Epidermal melanocyte (primary cell): ENCODE measurements around the gene CASP9.
"Not testable (repeated sequence)": the region's sequence is repeated elsewhere in the genome, so short reads cannot be mapped to it uniquely, and the experiment has no call there.

Source experiments
- DNase-seq: peaks from one replicate; pipeline ENCODE4 v3.0.0; 2011; ENCODE audit warnings: low spot score; ENCODE audit not compliant: insufficient read length

Gene CASP9

DNA sequence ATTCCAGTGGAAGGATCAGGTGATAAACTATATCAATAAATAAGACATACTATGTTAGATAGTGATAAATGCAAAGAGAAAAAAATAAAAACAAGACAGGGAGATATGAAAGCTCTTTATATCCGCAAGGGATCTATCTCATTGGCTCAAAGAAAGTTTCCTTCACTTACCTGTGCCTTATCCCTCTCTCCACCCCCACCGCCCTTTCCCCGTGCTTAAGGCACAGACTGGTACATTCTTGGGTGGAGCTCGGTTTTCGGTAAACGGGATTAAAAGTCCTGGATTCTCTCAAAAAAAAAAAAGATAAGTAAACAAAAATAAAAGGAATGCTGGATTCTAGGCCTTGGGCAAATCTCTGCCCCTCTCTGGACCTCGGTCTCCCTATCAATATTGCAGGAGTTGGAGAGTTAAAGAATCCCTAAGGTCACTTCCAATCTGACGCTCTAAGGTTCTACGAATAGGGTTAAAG, 2.0 kb upstream of the CASP9 start:
- DNase-seq, result no peak

DNA sequence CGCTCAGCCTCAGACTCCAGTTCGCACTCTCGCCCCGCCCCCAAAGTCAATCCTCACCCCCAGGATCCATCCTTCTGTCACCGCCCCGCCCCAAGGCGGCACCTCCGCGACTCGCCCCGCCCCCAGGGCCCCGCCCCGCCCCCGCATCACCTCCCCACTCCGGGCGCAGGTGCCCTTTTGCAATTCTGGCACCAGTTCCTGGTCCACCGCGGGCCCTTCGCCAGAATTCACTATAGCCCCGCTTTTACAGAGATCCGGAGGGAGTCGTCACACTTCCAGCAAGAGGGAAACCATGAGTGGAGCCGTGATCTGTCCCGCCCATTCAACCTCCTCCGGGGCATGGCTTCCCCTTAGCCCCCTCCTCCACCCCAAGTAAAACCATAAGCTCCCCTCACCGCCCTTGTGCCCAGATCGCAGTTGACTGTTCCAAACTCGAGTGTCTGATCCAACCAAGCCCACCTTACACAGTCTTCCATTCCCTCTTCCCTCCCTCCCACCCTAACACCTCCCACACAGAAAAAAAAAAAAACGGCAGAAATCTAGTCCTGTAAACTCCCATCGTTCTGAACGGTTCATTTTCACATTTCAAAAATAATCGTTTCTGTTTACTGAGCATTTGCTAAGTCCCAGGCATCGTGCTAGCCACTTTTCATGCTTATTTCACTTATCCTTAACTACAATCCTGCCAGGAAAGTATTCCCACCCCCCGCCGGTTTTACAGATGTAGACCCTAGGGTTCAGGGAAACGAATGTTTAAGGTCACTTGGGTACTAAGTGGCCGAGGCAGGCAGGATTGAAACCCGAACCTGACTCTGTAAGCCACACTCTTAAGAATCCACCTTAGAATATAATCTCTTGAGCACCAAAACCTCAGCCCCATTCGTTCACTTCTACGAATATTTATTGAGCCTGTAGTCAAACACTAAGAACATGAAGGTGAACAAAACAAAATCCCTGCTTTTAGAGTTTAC, 1.3 kb upstream of the CASP9 start:
- peak; percentile 89 for DNase-seq

DNA sequence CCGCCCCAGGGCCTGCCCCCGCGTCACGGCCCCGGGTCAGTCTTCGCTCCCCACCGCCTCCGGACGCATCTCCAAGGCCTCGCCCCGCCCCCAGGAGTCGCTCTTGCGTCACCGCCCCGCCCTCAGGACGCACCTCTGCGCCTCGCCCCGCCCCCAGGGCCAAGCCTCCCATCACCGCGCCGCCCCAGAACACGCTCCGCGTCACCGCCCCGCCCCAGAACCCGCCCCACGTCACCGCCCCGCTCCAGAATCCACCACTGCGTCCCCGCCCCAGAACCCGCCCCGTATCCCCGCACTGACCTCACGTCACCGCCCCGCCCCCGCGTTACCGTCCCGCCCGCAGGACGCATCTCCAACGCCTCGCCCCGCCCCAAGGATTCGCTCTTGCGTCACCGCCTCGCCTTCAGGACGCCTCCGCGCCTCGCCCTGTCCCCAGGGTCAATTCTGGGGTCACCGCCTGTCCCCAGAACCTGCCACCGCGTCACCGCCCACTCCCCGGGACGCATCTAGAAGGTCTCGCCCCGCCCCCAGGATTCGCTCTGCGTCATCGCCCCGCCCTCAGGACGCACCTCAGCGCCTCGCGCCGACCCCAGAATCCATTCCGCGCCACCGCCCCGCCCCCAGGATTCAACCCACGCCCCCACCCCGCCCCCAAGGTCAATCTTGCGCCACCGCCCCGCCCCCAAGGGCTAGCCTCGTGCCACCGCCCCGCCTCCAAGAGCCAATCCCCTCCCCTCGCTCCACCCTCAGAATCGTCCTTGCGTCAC, 451 bp upstream of the CASP9 start:
- peak; percentile 75 for DNase-seq

DNA sequence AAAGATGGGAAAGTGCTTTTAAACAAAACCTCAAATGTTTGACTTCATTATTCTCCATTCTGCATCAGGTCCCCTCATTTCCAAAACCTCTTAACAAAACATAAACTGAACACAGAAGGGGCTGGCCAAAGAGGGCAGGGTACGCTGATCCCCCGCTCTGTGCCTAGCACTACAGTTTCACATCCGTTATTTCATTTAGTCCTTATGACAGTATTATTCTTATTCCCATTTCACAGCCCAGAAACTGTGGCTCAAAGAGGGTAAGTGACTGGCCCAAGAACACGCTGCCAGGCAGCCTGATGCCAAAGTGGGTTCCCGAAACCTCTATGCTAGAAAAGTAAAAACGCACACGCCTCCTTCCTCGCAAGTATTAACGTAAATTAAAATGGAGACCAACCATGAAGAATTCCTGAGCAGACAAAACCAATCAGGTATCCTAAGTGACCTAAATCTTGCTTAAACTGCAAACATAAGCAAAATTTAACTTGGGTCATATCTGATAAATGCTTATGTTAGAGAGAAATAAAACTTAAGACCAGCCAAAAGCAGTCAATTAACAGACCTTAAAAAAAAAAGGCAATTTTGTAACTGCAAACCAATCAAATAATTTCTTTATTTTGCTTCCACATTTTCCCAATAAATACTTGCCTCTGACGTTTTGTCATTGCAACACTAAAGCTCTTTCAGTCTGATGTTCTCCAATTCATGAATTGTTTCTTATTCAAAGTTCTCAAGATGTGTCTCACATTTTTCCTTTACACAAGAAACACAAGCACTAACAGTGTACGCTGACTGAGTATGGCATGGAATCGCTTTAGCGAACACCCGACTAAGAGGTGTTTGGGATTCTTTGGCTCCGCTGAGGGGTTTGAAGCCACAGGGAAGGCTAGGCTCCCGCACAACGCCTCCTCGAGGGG, 653 bp downstream of the CASP9 start:
- DNase-seq, result no peak

DNA sequence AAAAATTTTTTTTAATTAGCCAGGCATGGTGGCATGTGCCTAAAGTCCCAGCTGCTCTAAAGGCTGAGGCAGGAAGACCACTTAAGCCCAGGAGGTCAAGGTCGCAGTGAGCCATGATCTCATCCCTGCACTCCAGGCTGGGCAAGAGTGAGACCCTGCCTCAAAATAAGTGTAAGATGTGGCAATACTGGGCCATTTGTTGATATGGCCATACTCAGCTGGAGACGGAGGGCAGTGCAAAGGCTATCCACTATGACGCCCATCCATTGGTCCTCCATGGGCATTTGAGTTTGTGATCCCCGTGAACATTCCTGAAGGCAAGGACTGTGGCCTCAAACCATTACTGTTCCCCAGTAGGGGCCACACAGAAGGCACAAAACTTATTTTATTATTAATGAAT, 1.5 kb downstream of the CASP9 start:
- no peak for DNase-seq

DNA sequence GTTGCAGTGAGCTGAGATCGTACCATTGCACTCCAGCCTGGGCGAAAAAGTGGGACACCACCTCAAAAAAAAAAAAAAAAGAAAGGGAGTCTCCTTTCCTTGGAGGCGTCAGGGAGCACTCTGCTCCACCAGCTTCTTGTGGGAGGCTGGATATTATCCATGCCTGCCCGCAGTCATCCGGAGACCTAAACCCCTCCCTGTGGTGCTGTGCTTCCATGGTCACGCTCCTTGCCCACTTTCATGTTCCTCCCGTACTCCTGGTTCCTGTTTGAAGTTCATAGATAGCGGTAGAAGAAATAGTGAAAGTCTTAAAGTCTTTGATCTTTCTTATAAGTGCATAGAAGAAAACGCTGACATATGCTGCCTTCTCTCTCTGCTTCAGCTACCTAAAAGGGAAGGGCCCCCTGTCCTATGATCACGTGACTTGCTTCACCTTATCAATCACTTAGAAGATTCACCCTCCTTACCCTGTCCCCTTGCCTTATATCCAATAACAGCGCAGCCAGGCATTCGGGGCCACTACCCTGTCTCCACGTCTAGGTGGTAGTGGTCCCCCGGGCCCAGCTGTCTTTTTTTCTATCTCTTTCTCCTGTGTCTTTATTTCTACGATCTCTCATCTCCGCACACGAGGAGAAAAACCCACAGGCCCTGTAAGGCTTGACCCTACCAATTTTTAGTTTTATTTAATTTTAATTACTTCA, 2.7 kb downstream of the CASP9 start:
- not testable (repeated sequence) for DNase-seq

DNA sequence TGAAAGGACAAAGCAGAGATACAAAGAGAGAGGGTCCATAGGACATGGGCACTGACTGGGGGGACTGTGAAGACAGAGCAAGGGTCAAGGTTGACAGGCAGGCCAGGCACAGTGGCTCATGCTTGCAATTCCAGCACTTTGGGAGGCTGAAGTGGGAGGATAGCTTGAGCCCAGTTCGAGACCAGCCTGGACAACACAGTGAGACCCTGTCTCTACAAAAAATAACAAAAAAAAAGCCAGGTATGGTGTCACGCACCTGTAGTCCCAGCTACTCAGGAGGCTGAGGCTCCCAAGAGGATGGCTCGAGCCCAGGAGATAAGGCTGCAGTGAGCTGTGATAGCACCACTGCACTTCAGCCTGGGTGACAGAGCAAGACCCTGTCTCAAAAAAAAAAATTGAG, 4.4 kb downstream of the CASP9 start:
- DNase-seq, result no peak

DNA sequence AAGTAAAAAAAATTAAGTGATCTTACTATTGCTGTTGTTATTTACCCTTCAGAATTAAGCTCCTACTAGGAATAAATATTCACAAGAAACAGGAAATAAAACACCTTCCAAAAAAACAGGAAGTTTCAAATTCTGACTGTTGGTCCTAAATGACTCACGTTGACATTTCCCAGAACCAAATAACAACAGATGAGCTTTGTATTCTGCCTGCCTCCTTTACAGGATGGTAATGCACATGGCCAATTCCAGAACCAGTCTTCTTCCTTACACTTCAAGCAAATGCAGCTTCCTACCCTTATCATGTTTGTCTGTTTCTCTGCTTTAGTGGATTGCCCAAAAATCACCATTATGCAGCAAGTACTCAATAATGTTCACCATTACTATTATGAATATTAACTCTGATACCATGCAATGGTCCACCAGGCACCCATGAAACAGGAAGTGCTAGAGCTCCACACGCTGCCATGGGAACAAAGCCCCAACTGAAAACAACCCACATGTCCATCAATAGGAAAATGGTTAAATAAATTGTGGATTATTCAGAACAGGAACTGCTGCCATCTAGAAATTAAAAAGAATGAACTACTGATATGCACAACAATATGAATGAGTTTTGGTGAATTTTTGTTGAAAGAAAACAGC, 8.9 kb downstream of the CASP9 start:
- DNase-seq, result no peak

DNA sequence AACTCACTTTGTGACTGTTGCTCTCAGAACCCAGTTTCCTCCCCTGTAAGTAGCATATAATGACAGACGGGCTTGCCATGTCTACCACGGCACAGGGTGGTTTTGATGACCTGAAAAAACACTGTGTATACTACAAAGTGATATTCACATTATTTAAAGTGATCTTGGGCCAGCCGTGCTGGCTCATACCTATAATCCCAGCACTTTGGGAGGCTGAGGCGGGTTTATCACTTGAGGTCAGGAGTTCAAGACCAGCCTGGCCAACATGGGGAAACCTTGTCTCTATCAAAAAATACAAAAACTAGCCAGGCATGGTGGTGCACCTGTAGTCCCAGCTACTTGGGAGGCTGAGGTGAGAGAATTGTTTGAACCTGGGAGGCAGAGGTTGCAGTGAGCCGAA, 9.5 kb downstream of the CASP9 start:
- DNase-seq, result not testable (repeated sequence)

DNA sequence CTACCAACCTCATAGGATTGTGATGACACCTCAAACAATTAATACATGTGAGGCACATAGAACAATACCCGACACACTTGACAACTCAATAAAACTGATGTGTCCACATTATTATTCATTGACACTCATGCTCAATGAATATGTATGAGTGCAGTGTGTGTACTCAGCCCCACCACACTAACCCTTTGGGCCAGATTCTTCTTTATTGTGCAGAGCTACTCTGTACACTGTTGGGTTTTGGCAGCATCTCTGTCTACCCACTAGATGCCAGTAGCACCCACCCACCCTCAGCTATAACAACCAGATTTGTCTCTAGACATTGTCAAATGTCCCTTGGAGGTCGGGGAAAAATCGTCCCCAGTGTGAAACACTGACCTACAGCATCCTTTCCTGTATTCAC, 10.1 kb downstream of the CASP9 start:
- DNase-seq, result no peak

DNA sequence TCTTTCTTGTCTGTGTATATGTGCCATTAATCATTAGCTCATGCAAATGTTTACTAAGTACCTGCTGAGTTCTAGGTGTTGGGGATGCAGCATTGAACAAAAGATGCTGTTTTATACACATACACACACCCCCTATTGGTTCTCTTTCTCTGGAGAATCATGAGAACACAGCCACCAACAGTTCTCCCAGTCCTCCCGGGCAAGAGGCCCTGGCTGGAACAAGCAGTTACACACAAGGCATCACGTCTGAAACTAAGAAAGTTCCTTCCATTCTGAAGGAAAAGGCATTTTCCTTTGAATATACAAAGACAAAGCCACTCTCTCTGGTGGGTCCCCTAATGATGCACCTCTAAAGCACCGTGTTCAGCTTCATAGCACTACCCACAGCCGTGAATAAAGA, 10.8 kb downstream of the CASP9 start:
- DNase-seq, result no peak

DNA sequence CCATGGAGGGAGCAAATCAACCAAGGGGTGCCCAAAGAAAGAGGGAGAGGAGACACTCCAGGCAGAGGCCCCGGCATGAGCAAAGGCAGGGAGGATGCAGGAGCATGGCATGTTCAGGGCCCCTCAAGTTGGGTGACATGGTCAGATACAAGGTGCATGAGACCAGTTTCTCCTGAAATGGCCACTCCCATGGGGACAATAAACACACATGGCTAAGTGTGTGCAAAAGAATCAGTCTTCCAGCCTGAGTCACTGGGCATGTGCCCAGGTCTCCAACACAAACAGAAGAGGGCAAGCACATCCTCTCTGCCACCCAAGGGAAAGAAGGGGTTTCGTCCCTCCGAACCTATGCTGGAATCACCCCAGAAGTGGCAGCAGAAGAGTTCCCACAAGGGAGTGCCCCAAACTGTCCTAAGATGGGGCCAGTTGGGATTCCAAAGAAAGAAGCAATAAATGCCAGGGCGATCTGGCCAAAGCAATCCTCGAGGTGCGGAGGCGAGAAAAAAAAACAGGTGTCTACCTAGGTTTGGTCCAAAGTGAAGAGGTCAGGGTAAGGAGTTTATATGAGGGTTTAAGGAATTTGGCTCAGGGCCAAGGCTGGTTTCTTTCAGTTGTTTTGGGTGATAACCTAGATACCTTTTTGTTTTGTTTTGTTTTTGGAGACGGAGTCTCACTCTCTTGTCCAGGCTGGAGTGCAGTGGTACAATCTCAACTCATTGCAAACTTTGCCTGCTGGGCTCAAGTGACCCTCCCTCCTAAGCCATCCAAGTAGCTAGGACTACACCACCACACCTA, 13.2 kb downstream of the CASP9 start:
- no peak for DNase-seq

DNA sequence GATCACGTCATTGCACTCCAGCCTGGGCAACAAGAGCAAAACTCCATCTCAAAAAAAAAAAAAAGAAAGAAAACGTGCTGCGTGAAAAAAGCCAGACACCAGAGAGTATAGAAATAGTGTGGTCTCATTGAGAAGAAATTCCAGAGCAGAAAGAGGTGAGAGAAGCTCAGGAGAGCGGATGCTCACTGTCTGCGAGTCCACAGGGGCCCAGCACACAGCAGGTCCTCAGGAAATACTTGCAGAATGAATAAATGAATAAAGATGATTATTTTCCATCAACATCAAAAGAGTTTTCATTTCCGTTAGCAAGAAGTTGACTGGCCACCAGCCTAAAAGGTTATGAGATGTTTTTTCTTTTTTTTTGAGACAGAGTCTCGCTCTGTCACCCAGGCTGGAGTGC, 14.4 kb downstream of the CASP9 start:
- no peak for DNase-seq

DNA sequence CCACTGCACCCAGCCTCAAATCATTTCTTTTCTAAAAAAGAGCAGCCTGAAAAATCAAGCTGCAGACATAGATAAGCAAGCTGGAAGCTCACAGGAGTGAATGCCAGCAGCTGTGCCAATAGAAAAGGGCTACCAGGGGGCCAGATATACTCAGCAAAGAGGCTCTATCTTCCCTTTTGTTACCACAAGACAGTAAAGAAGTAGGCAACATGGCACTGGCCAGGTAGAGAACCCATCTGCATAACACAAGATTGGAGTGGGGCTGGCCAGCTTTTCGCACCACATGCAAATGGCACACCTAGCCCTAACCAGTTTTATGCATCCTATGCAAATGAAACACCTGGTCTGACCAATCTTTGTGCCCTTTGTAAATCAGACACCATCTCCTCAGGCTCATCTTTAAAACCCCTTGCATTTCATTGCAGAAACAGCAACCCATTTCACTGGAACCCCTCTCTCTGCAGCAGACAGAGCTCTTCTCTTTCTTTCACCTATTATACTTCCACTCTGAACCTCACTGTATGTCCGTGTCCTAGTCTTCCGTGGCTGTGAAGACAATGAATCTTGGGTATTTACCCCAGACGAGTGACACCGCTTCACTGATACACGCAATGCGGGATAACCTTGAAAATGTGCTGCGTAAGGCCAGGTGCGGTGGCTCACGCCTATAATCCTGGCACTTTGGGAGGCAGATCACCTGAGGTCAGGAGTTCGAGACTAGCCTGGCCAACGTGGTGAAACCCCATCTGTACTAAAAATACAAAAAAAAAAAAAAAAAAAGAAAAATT, 15.1 kb downstream of the CASP9 start:
- no peak for DNase-seq

DNA sequence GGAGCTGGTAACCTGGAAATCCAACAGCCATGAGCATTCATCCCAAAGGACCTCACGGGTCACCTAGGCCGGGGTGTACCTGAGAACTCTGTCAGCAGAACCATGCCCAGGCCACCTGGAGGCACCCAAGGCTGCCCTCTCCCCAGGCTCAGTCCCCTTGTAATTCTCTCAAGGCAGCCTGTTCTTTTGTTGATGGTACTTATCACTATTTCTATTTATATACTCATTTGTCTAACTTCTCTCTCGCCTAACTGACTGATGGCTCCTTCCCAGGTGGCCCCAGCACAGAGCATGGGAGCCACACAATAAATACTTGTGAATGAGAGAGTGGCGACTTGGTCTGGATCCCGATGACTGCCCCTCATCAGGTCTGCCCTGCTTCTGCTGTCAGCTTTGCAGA, 16.7 kb downstream of the CASP9 start:
- no peak for DNase-seq

DNA sequence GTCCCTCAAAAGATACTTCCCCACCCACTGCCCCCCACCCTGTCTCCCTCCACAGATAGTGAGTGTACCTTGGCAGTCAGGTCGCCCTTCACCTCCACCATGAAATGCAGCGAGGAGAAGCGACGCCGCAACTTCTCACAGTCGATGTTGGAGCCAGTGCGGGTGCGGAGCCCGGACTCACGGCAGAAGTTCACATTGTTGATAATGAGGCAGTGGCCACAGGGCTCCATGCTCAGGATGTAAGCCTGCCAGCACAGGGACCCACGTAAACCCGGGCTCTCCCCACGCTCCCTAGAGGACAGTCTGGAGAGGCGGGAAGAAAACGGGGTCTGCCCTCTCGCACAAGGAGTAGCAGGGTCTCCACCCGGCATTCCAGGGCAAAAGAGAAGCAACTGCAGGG, 17.2 kb downstream of the CASP9 start:
- DNase-seq, result no peak

DNA sequence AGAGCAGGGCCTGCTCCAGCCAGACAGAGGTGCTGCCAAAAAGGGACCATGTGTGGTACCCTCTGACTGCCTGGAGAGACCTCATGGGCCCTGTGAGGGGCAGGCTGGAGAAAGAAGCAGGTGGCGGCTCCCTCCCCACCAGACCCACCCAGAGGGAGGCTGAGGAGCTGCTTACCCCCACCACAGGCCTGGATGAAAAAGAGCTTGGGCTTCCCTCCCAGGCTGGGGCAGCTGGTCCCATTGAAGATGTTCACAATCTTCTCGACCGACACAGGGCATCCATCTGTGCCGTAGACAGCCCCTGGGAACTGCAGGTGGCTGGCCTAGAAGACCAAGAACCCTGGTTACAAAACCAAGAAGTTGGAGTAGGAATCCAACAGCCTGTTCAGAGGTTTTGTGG, 19.6 kb downstream of the CASP9 start:
- no peak for DNase-seq

DNA sequence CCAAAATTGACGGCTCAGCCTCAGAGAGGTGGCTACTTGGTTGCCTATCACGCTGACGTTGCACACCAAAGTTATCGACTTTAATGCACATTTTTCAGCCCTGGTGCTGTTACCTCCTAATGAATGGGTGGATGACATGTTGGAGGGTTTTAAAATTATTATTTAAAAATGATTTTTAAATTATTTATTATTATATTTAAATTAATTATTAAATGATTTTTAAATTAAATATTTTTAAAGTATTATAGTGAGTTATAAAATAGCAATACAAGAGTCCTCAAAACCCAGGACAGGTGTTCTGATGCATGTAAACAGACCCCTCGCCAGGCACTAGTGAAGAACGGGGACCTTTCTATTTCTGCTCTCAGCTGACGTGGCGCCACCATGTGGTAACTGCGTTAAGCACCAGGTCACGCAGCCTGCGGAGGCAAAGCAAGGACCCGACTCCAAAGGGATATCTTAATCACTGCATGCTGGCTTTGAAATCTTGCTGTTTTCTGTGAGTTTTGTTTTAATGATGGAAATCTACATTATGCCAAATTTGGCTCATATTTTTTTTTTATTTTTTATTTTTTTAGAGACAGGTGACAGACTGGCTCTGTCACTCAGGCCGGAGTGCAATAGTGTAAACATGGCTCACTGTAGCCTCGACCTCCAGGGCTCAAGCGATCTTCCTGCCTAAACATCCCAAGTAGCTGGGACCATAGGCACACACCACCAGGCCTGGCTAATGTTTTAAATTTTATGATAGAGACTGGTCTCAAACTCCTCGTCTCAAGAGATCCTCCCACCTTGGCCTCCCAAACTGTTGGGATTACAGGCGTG, 22.6 kb downstream of the CASP9 start:
- peak; percentile 60 for DNase-seq
